Pons (tissue), 1 donor: Measurements from ENCODE around the gene IGFBP6.

Experiments used
- DNase-seq: peaks from one replicate; pipeline ENCODE4 v3.0.0-alpha.2; 2016; ENCODE audit warnings: low spot score

IGFBP6 gene

GRCh38 chr12:53120685-53121525 lies 23.4 kb downstream of the IGFBP6 start:
- no peak for DNase-seq

GRCh38 chr12:53122961-53123468 lies 25.5 kb downstream of the IGFBP6 start:
- DNase-seq = no peak

GRCh38 chr12:53123578-53124351 lies 26.3 kb downstream of the IGFBP6 start:
- no peak for DNase-seq

- DNase-seq = no peak
These were observed 26.9 kb downstream of the IGFBP6 start for GRCh38 chr12:53124352-53124723.

- no peak for DNase-seq
These were observed 29.7 kb downstream of the IGFBP6 start for GRCh38 chr12:53127169-53127568.

GRCh38 chr12:53128780-53129569 lies 31.5 kb downstream of the IGFBP6 start:
- no peak for DNase-seq

GRCh38 chr12:53131844-53132243 lies 34.4 kb downstream of the IGFBP6 start:
- DNase-seq = no peak

- DNase-seq = no peak
These were observed 36.3 kb downstream of the IGFBP6 start for GRCh38 chr12:53133722-53134121.

GRCh38 chr12:53143355-53143754 lies 45.9 kb downstream of the IGFBP6 start:
- DNase-seq = no peak

GRCh38 chr12:53145383-53146260 lies 48.2 kb downstream of the IGFBP6 start:
- no peak for DNase-seq

GRCh38 chr12:53147181-53147580 lies 49.7 kb downstream of the IGFBP6 start:
- DNase-seq = no peak

GRCh38 chr12:53147653-53148052 lies 50.2 kb downstream of the IGFBP6 start:
- DNase-seq = no peak

- DNase-seq = no peak
These were observed 53.6 kb downstream of the IGFBP6 start for GRCh38 chr12:53151039-53151438.
